ENCODE results near the gene RBM4B. TPM values are rescaled to one million over a fixed set of nuclear protein-coding genes. Genes with fewer than 3 reads are reported as not detected.

The RBM4B gene
- total RNA-seq, 1 experiment from 2014 or later, result 14.1 TPM

- TF ChIP-seq TP53 (CRISPR knock-in tag; IDR thresholded peaks at IDR 0.05) (no peak), PRDM15 (CRISPR knock-in tag; IDR thresholded peaks at IDR 0.05) (no peak), ZNF416 (CRISPR knock-in tag; IDR thresholded peaks at IDR 0.05) (peak; percentile 51; the same call in 1 of the 2 replicates), PREB (CRISPR knock-in tag; IDR thresholded peaks at IDR 0.05; ENCODE audit: borderline replicate concordance) (peak; percentile 76; the same call in 1 of the 2 replicates), ZNF263 (CRISPR knock-in tag; IDR thresholded peaks at IDR 0.05; ENCODE audit: low read depth) (0 out of 2 replicates have a peak, but pooled peaks have one; percentile 15), IRF2 (CRISPR knock-in tag; IDR thresholded peaks at IDR 0.05; ENCODE audit: borderline replicate concordance, low read depth) (0 out of 2 replicates have a peak, but pooled peaks have one; percentile 16), ZNF425 (CRISPR knock-in tag; conservative IDR thresholded peaks at IDR 0.05) (no peak), STAT6 (CRISPR knock-in tag; conservative IDR thresholded peaks at IDR 0.05; ENCODE audit: low read depth) (no peak), NFYB (CRISPR knock-in tag; conservative IDR thresholded peaks at IDR 0.05; ENCODE audit: low read depth) (peak; percentile 90), NR1H2 (CRISPR knock-in tag; IDR thresholded peaks at IDR 0.05) (no peak), FOXP4 (CRISPR knock-in tag; IDR thresholded peaks at IDR 0.05) (peak; percentile 11; the same call in 1 of the 2 replicates), ZNF317 (CRISPR knock-in tag; IDR thresholded peaks at IDR 0.05; ENCODE audit: borderline replicate concordance, low read depth) (no peak), ZNF138 (CRISPR knock-in tag; conservative IDR thresholded peaks at IDR 0.05) (no peak), ZMAT4 (CRISPR knock-in tag; IDR thresholded peaks at IDR 0.05) (no peak), CDX4 (CRISPR knock-in tag; IDR thresholded peaks at IDR 0.05; ENCODE audit: borderline replicate concordance) (no peak), ZBTB43 (CRISPR knock-in tag; IDR thresholded peaks at IDR 0.05) (peak; percentile 80; the same call in 1 of the 2 replicates), ZNF532 (CRISPR knock-in tag; IDR thresholded peaks at IDR 0.05; ENCODE audit: borderline replicate concordance) (no peak)
These were observed 61.1 kb downstream of the RBM4B start, which contains the start of gene RBM14 (continued) for GRCh38 chr11:66616379-66617154.

All from WTC11 (cell line).